Activated gamma-delta T cell treated with anti-CD3 and anti-CD28 coated beads, Interleukin-2, amount 50 U/mL, for 16 hours (primary cell): ENCODE measurements around the gene METTL9.
A peak's percentile ranks its signal among the peaks of the same experiment; 100 is the strongest.
"Not testable (repeated sequence)": the region's sequence is repeated elsewhere in the genome, so short reads cannot be mapped to it uniquely, and the experiment has no call there.

Experiments used
- DNase-seq: peaks from one replicate; pipeline ENCODE4 v3.0.0-alpha.2; 2020; ENCODE audit warnings: low read depth

METTL9 gene

GRCh38 chr16:21599122-21600030 is at the start of gene METTL9:
Gene METTL9, plus strand, starts transcription at chr16:21599577. Its CDS starts 157 bp downstream, at chr16:21599734.
- DNase-seq: peak; percentile 91

- not testable (repeated sequence) for DNase-seq
Measured at GRCh38 chr16:21549975-21550374, 49.4 kb upstream of the METTL9 start.

- not testable (repeated sequence) for DNase-seq
Measured at GRCh38 chr16:21550435-21550834, 48.9 kb upstream of the METTL9 start.

GRCh38 chr16:21551076-21551475 is 48.3 kb upstream of the METTL9 start:
- DNase-seq: not testable (repeated sequence)

GRCh38 chr16:21551600-21551999 is 47.8 kb upstream of the METTL9 start:
- not testable (repeated sequence) for DNase-seq

- not testable (repeated sequence) for DNase-seq
Measured at GRCh38 chr16:21553481-21554296, 45.7 kb upstream of the METTL9 start.

GRCh38 chr16:21554795-21555585 is 44.4 kb upstream of the METTL9 start:
- peak; percentile 90 for DNase-seq

GRCh38 chr16:21555621-21556020 is 43.8 kb upstream of the METTL9 start:
- DNase-seq: not testable (repeated sequence)

- DNase-seq: not testable (repeated sequence)
Measured at GRCh38 chr16:21556026-21556595, 43.3 kb upstream of the METTL9 start.

GRCh38 chr16:21556651-21557241 is 42.6 kb upstream of the METTL9 start:
- not testable (repeated sequence) for DNase-seq

GRCh38 chr16:21560462-21560861 is 38.9 kb upstream of the METTL9 start:
- no peak for DNase-seq

- no peak for DNase-seq
Measured at GRCh38 chr16:21563676-21564075, 35.7 kb upstream of the METTL9 start.

- not testable (repeated sequence) for DNase-seq
Measured at GRCh38 chr16:21564367-21564766, 35.0 kb upstream of the METTL9 start.

GRCh38 chr16:21565507-21565860 is 33.9 kb upstream of the METTL9 start:
- DNase-seq: no peak

- no peak for DNase-seq
Measured at GRCh38 chr16:21565861-21566669, 33.3 kb upstream of the METTL9 start.

GRCh38 chr16:21566891-21567414 is 32.4 kb upstream of the METTL9 start:
- no peak for DNase-seq

GRCh38 chr16:21567496-21567895 is 31.9 kb upstream of the METTL9 start:
- DNase-seq: not testable (repeated sequence)

GRCh38 chr16:21568502-21569189 is 30.7 kb upstream of the METTL9 start:
- no peak for DNase-seq

- DNase-seq: no peak
Measured at GRCh38 chr16:21570676-21571017, 28.7 kb upstream of the METTL9 start.

- DNase-seq: not testable (repeated sequence)
Measured at GRCh38 chr16:21573506-21573905, 25.9 kb upstream of the METTL9 start.
